IMR-90 (cell line): ENCODE data around the gene FOXO1.

Experiments used
- CEBPB ChIP-seq: IDR thresholded peaks from 2 replicates; pipeline ENCODE4 v1.6.1; 2012; ENCODE audit warnings: low read depth, low read length, improper control_type of control experiment
- CTCF ChIP-seq: conservative IDR thresholded peaks from 2 replicates; pipeline ENCODE4 v1.5.1; 2012; ENCODE audit warnings: mild to moderate bottlenecking, low read depth, low read length, improper control_type of control experiment
- POLR2A ChIP-seq: IDR thresholded peaks from 2 replicates; pipeline ENCODE4 v1.6.1; 2012; ENCODE audit warnings: mild to moderate bottlenecking, low read depth, low read length
- SMC3 ChIP-seq: fragments of 150-350 bp; IDR thresholded peaks from 2 replicates; pipeline ENCODE4 v1.6.1; 2016; ENCODE audit warnings: low read depth, mild to moderate bottlenecking, antibody characterized with exemption, low read length, moderate library complexity

- no peak for TF ChIP-seq SMC3
- no peak for TF ChIP-seq CEBPB
- TF ChIP-seq CTCF, result no peak
- TF ChIP-seq POLR2A, result no peak
These were observed 70.0 kb downstream of the FOXO1 start for GRCh38 chr13:40596484-40596883.
